ENCODE results near the gene ZNF154.

ZNF154 gene

DNA sequence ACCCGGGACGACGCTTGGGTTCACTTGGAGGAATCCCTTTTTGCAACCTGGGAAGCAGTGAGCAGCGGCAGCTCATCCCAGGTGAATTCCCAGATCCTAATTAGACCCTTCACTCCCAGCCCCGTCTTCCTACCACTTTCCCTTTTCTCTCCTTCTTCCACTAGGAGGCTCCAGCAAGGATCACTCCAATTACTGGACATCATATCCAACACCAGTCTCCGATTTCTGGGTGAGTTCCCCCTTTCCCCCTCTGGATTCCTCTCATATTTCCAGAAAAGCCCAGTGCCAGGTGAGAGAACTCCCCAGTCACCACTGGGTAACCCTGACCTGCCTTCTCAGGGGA, 57.4 kb downstream of the ZNF154 start:
- DNase-seq (ENCODE audit: low spot score) = no peak
- TF ChIP-seq, protein P1, sequence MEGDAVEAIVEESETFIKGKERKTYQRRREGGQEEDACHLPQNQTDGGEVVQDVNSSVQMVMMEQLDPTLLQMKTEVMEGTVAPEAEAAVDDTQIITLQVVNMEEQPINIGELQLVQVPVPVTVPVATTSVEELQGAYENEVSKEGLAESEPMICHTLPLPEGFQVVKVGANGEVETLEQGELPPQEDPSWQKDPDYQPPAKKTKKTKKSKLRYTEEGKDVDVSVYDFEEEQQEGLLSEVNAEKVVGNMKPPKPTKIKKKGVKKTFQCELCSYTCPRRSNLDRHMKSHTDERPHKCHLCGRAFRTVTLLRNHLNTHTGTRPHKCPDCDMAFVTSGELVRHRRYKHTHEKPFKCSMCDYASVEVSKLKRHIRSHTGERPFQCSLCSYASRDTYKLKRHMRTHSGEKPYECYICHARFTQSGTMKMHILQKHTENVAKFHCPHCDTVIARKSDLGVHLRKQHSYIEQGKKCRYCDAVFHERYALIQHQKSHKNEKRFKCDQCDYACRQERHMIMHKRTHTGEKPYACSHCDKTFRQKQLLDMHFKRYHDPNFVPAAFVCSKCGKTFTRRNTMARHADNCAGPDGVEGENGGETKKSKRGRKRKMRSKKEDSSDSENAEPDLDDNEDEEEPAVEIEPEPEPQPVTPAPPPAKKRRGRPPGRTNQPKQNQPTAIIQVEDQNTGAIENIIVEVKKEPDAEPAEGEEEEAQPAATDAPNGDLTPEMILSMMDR (IDR thresholded peaks at IDR 0.05; ENCODE audit: extremely low read depth, insufficient read depth, missing control alignments) = no peak
- in situ Hi-C loops (cut with MboI; ENCODE audit: low pct_unique_long_range_greater_than_20kb, low sequenced_read_pairs, unreplicated experiment) = no loop called here

DNA sequence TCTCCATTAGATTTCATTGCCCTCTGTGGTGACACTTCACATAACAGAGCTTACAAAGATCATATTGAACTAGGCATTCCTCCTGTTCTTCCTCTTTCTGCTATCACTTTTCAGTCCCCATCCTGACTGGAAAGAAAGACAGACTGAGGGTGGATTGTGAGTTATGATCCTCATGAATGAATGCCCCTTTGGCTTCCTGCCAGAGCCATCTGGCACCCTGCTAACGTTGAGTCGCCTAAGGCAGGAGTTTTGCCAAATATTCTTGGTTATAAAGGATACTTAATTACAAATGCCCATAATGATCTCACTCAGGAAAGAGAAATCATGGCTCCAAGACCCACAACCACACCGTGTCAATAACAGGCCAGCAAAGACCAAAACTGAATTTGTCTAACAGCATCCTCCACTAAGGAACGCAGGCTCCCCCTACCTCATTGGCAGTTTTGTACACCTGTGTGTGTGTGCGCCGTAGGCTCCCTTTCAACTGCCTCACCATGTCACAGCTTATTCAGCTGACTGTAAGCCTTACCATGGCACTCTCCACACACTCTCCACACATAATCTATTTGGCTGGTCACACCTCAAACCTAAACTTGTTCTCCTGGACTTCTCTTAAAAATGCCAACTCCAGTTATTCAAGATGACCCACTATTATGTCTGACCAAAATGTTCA, 60.5 kb downstream of the ZNF154 start:
- in situ Hi-C loops (cut with MboI; ENCODE audit: low pct_unique_long_range_greater_than_20kb, low sequenced_read_pairs, unreplicated experiment) = no loop called here

More for the DNA sequence above, 60.5 kb downstream of the ZNF154 start:
- DNase-seq (ENCODE audit: low spot score) = no peak
- TF ChIP-seq, protein P1 (IDR thresholded peaks at IDR 0.05; ENCODE audit: extremely low read depth, insufficient read depth, missing control alignments) = no peak

All from GM13977 (cell line).